K562 (cell line): ENCODE results near the gene RORB. TPM values are rescaled to one million over a fixed set of nuclear protein-coding genes. Genes with fewer than 3 reads are reported as not detected.

Experiments used
- ATAC-seq: fragments of 200-7000 bp; cut with Tn5 transposase; 3 replicates; pipeline ENCODE4 v1.9.1; 2020; ENCODE audit warnings: moderate library complexity
- BruUV-seq: library from RNA; stranded (reverse); fragments of 400-500 nt; replicated peaks from 2 replicates; lab custom pipeline; 2021; lab: Mats Ljungman, UMichigan
- CTCF ChIA-PET: fragments of 300-600 bp; formaldehyde crosslinking; extraction: SDS; loops from one replicate; lab custom pipeline; 2021; ENCODE audit warnings: low intra/inter-chr PET ratio; lab: Yijun Ruan, JAX
- POLR2A ChIA-PET: fragments of 300-600, 350-650 bp; sonication (Branson Sonifier 250); formaldehyde crosslinking; extraction: SDS; loops from one replicate; lab custom pipeline; 2021; ENCODE audit warnings: antibody characterized with exemption, inconsistent platforms; lab: Yijun Ruan, JAX
- DNase-seq, 4 experiments: peaks; one replicate each; pipeline versions ENCODE4 v3.0.0 to v3.0.0-alpha.2; 2011 to 2018; ENCODE audit warnings: low spot score in 3 of 4, mixed read lengths in 3 of 4; ENCODE audit errors: extremely low read depth in 1 of 4
- FAIRE-seq: peaks from 2 replicates; lab custom pipeline; 2011; peaks lifted over from hg19 to GRCh38; lab: Jason Lieb, UNC
- H2AFZ ChIP-seq: 2 replicates; pipeline ENCODE4 v1.6.0; 2011; ENCODE audit warnings: low read depth, low read length, control low read depth, inconsistent platforms
- H3K27ac ChIP-seq: fragments of 200-600 bp; 3 replicates; pipeline ENCODE4 v1.8.0; 2011; ENCODE audit warnings: low read depth, mild to moderate bottlenecking, control low read depth, inconsistent platforms, low read length, moderate library complexity, mixed read lengths; ENCODE audit errors: extremely low read depth
- H3K27me3 ChIP-seq, 2 experiments: fragments of 300-600 bp in 1 of 2; 2 replicates in 1 of 2; 3 replicates in 1 of 2; pipeline versions ENCODE4 v1.6.0 to v1.8.0; 2011; ENCODE audit warnings: inconsistent platforms in 2 of 2, low read length in 2 of 2, mild to moderate bottlenecking in 1 of 2, mixed read lengths in 1 of 2, moderate library complexity in 1 of 2; ENCODE audit not compliant: control insufficient read depth in 2 of 2, insufficient read depth in 2 of 2
- H3K36me3 ChIP-seq: fragments of 300-600 bp; 3 replicates; pipeline ENCODE4 v1.8.0; 2011; ENCODE audit warnings: mild to moderate bottlenecking, low read length, inconsistent platforms; ENCODE audit not compliant: control insufficient read depth, insufficient read depth
- H3K4me1 ChIP-seq, 2 experiments: fragments of 200-600 bp in 1 of 2; replicated peaks in 1 of 2; 2 replicates in 1 of 2; 3 replicates in 1 of 2; pipeline versions ENCODE4 v1.5.1 to v1.8.0; 2011; ENCODE audit warnings: inconsistent platforms in 2 of 2, low read length in 2 of 2, mild to moderate bottlenecking in 1 of 2, mixed read lengths in 1 of 2, moderate library complexity in 1 of 2; ENCODE audit not compliant: control insufficient read depth in 2 of 2, insufficient read depth in 2 of 2
- H3K4me2 ChIP-seq: 2 replicates; pipeline ENCODE4 v1.6.1; 2011; ENCODE audit warnings: low read length, control low read depth, inconsistent platforms, mixed read lengths; ENCODE audit not compliant: insufficient read depth
- H3K4me3 ChIP-seq: fragments of 200-600 bp; sonication (generic), shearing (Covaris generic); 2 replicates; pipeline ENCODE4 v1.5.1; 2016; ENCODE audit warnings: control low read depth, inconsistent platforms
- H3K79me2 ChIP-seq: fragments of 200-600 bp; 3 replicates; pipeline ENCODE4 v1.8.0; 2011; ENCODE audit warnings: low read length, inconsistent platforms; ENCODE audit not compliant: control insufficient read depth, insufficient read depth
- H3K9ac ChIP-seq, 2 experiments: 2 replicates each; pipeline versions ENCODE4 v1.6.0 to v1.6.1; 2011; ENCODE audit warnings: low read depth in 2 of 2, low read length in 2 of 2, control low read depth in 1 of 2, inconsistent platforms in 1 of 2, mild to moderate bottlenecking in 1 of 2, mixed read lengths in 1 of 2; ENCODE audit not compliant: insufficient read depth in 1 of 2
- H3K9me1 ChIP-seq: one replicate; pipeline ENCODE4 v1.6.0; 2011; ENCODE audit warnings: inconsistent platforms, mild to moderate bottlenecking, low read length, moderate library complexity; ENCODE audit not compliant: control insufficient read depth, insufficient read depth
- H3K9me3 ChIP-seq: replicated peaks from 2 replicates; pipeline ENCODE4 v1.5.1; 2011; ENCODE audit warnings: low read depth, low read length, inconsistent platforms; ENCODE audit not compliant: control insufficient read depth, insufficient read depth
- H4K20me1 ChIP-seq: replicated peaks from 2 replicates; pipeline ENCODE4 v1.6.1; 2011; ENCODE audit warnings: low read length, inconsistent platforms, mixed read lengths; ENCODE audit not compliant: control insufficient read depth, insufficient read depth
- CBX2 ChIP-seq: fragments of 200-600 bp; sonication (generic); IDR thresholded peaks from one replicate; pipeline ENCODE4 v1.6.1; 2012; ENCODE audit warnings: mild to moderate bottlenecking, low read length, inconsistent platforms; ENCODE audit not compliant: insufficient read depth, poor library complexity, severe bottlenecking
- CEBPZ ChIP-seq: fragments of 150-350 bp; IDR thresholded peaks from 2 replicates; pipeline ENCODE4 v1.6.1; 2014; ENCODE audit warnings: low read depth, mild to moderate bottlenecking, low read length, borderline replicate concordance
- HMBOX1 ChIP-seq: sonication (generic); IDR thresholded peaks from 2 replicates; pipeline ENCODE4 v1.6.1; 2016
- KAT2B ChIP-seq: IDR thresholded peaks from one replicate; pipeline ENCODE4 v1.6.1; 2012; ENCODE audit warnings: low read depth, mild to moderate bottlenecking, control low read depth, inconsistent platforms, low read length, moderate library complexity
- MXI1 ChIP-seq: IDR thresholded peaks from 2 replicates; pipeline ENCODE4 v1.6.1; 2011; ENCODE audit warnings: low read depth, mild to moderate bottlenecking, improper control_type of control experiment, low read length
- PHF20 ChIP-seq: fragments of 450-650 bp; IDR thresholded peaks from 2 replicates; pipeline ENCODE4 v1.6.1; 2018; ENCODE audit not compliant: partially characterized antibody
- POLR3G ChIP-seq: IDR thresholded peaks from 2 replicates; pipeline ENCODE4 v1.6.1; 2011; ENCODE audit not compliant: insufficient read length, insufficient replicate concordance; ENCODE audit errors: extremely low read depth
- RFX5 ChIP-seq: IDR thresholded peaks from 2 replicates; pipeline ENCODE4 v1.6.1; 2011; ENCODE audit warnings: low read depth, mild to moderate bottlenecking, improper control_type of control experiment, low read length
- RNF2 ChIP-seq: sonication (generic); IDR thresholded peaks from 2 replicates; pipeline ENCODE4 v1.6.1; 2016
- SMAD4 ChIP-seq: fragments of 250-450 bp; sonication (Bioruptor Pico); conservative IDR thresholded peaks from 2 replicates; pipeline ENCODE4 v1.8.0; 2021; ENCODE audit warnings: inconsistent platforms, mild to moderate bottlenecking, moderate library complexity
- SRSF1 ChIP-seq: fragments of 200-400 bp; formaldehyde crosslinking; IDR thresholded peaks from 2 replicates; pipeline ENCODE4 v1.6.1; 2017; ENCODE audit warnings: mild to moderate bottlenecking, low read depth, low read length, moderate library complexity
- SRSF7 ChIP-seq: fragments of 200-400 bp; formaldehyde crosslinking; optimal IDR thresholded peaks from 2 replicates; pipeline ENCODE3; 2017; ENCODE audit warnings: mild to moderate bottlenecking, low read depth, low read length
- TCF15 ChIP-seq: fragments of 250-450 bp; sonication (Bioruptor Pico); IDR thresholded peaks from 2 replicates; pipeline ENCODE4 v1.8.0; 2022; ENCODE audit warnings: moderate library complexity, mild to moderate bottlenecking, inconsistent platforms
- WHSC1 ChIP-seq: IDR thresholded peaks from one replicate; pipeline ENCODE4 v1.6.1; 2012; ENCODE audit warnings: low read length, control low read depth, inconsistent platforms
- ZC3H11A ChIP-seq: IDR thresholded peaks from 2 replicates; pipeline ENCODE4 v1.6.1; 2012; ENCODE audit warnings: low read depth, low read length, improper control_type of control experiment
- ZNF655 ChIP-seq: fragments of 250-450 bp; sonication (Bioruptor Pico); IDR thresholded peaks from 2 replicates; pipeline ENCODE4 v1.5.0; 2021
- whole genome bisulfite sequencing: fragments of 100-300 bp; shearing (Covaris generic); methylation state at CpG from one replicate; pipeline ENCODE4 v1.1.6; 2016; ENCODE audit warnings: low coverage, mixed read lengths; ENCODE audit not compliant: insufficient coverage; ENCODE audit errors: missing lambda C conversion rate; 5-methylcytosine and 5-hydroxymethylcytosine counted together
- in situ Hi-C: fragments of 300-500 bp; cut with MboI; formaldehyde crosslinking; loops from 4 replicates; pipeline ENCODE4 v1.15.0; 2018; ENCODE audit warnings: inconsistent platforms, mixed read lengths
- intact Hi-C: fragments of 100-400 bp; cut with micrococcal nuclease; formaldehyde crosslinking; loops from 2 replicates; pipeline ENCODE4 v1.14.2; 2022
- polyA plus RNA-seq, 8 experiments: library from polyadenylated mRNA; depleted of rRNA in 4 of 8; stranded (reverse) in 5 of 8; unstranded in 3 of 8; fragments of >200 nt; fragmentation: Nextera tagmentation in 2 of 8; fragmentation: Illumina TruSeq in 1 of 8; extraction: Ambion mirVana in 2 of 8; extraction: Trizol in 1 of 8; gene quantifications; 2 replicates each; pipeline versions ENCODE4 v1.2.1 to v1.2.3, GENCODE V29; 2011 to 2014; ENCODE audit warnings: inconsistent platforms in 1 of 8, missing spikeins in 1 of 8
- total RNA-seq, 7 experiments: library from RNA; depleted of rRNA in 6 of 7; stranded (reverse); fragments of >200 nt in 6 of 7; fragmentation: Illumina TruSeq in 2 of 7; extraction: Trizol in 2 of 7; gene quantifications; 2 replicates each; pipeline versions ENCODE4 v1.2.1 to v1.2.3, GENCODE V29; 2011 to 2021; ENCODE audit warnings: low replicate concordance in 1 of 7

Gene RORB
- total and polyA plus RNA-seq, 9 of the 15 experiments (the other 6 are each of a cell fraction or from before 2014, with no cell fraction given) = not detected

GRCh38 chr9:74500584-74500924 is 3.4 kb downstream of the RORB start (continued):
- TF ChIP-seq CEBPZ (no peak), CBX2 (no peak), ZC3H11A (no peak), MXI1 (no peak), WHSC1 (no peak), PHF20 (no peak), KAT2B (no peak), RFX5 (no peak), SMAD4 (CRISPR knock-in tag) (no peak)
- TF ChIP-seq, all 486 proteins: peak for 0

GRCh38 chr9:74501570-74501969 is 4.4 kb downstream of the RORB start:
- in situ Hi-C loops (no loop called here), intact Hi-C loops (no loop called here)
- WGBS = 0% methylated on average over 2 of the region's 2 CpGs
- DNase-seq (no peak), ATAC-seq (no peak), FAIRE-seq (no peak)
- Histone ChIP-seq H3K27me3 (peaks cover 5 to 32% of the 10 kb centered on the region in 2 experiments; a peak in 3 of 5 replicates), H3K9me1 (no peaks in the 10 kb centered on the region), H2AFZ (no peak overlapping the region), H4K20me1 (no peaks in the 10 kb centered on the region), H3K9ac (no peak overlapping the region), H3K4me1 (peaks cover 0 to 12% of the 10 kb centered on the region in 2 experiments; a peak in 2 of 5 replicates), H3K4me2 (no peak overlapping the region), H3K27ac (no peak overlapping the region), H3K36me3 (no peaks in the 10 kb centered on the region), H3K79me2 (no peaks in the 10 kb centered on the region), H3K4me3 (no peak overlapping the region), H3K9me3 (no peaks in the 10 kb centered on the region)
- POLR2A ChIA-PET = no interaction called here
- CTCF ChIA-PET = no interaction called here
- BruUV-seq = no TSS peak
- TF ChIP-seq POLR3G = no peak
- TF ChIP-seq RNF2 = no peak
- no peak for TF ChIP-seq ZNF655 (CRISPR knock-in tag)
- TF ChIP-seq HMBOX1 = no peak
- TF ChIP-seq TCF15 (CRISPR knock-in tag) = no peak
- TF ChIP-seq SRSF7 = no peak
- no peak for TF ChIP-seq SRSF1
